Glomerular endothelial cell (primary cell): ENCODE measurements around the gene COQ2. TPM values are rescaled to one million over a fixed set of nuclear protein-coding genes. Genes with fewer than 3 reads are reported as not detected.

Experiments
- DNase-seq: peaks from one replicate; pipeline ENCODE4 v3.0.0-alpha.2; 2011; ENCODE audit warnings: low read depth, low spot score; ENCODE audit errors: extremely low read depth
- total RNA-seq: library from RNA; depleted of rRNA; stranded (reverse); fragments of >200 nt; gene quantifications from 2 replicates; pipeline ENCODE4 v1.2.3, GENCODE V29; 2015

Gene COQ2
- total RNA-seq, 1 donor from 2014 or later = 14.1 TPM

- DNase-seq = no peak
Measured at GRCh38 chr4:83219344-83220331, 65.0 kb downstream of the COQ2 start.

DNA sequence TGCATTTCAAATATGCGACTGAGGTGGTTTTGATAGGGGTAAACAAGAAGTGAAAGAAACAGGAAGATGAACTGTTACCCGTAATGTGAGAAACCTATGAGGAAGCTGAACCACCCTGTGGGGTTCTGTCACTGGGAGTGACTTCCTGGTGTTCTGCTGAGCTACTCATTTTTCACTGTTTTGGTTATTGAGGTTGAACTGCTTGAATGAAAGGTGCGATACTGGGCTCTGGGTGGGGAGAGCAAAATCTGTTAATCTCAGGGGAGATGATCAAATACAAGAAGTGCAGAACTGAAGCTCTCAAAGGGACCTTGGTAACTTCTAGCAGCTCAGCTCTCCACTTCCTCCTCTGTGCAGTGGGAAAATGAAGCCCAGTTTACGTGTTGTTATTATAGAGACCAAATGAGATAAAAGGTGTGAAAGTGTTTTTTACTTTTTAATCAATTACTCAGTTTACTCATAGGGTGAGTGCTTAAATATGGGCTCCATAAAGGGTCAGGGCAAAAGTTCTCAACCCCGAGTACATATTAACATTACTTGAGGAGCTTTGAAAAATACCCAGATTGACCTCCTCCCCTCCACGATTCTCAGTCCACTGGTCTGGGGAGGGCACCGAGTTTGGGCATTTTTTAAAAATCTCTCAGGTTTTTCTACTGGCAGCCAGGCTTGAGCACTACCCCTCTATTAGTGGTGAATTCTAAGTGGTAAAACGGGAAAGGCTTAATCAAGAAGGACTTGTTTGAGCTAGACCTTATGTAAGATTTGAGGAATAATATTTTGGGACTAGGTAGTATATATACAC, 66.7 kb downstream of the COQ2 start:
- no peak for DNase-seq

DNA sequence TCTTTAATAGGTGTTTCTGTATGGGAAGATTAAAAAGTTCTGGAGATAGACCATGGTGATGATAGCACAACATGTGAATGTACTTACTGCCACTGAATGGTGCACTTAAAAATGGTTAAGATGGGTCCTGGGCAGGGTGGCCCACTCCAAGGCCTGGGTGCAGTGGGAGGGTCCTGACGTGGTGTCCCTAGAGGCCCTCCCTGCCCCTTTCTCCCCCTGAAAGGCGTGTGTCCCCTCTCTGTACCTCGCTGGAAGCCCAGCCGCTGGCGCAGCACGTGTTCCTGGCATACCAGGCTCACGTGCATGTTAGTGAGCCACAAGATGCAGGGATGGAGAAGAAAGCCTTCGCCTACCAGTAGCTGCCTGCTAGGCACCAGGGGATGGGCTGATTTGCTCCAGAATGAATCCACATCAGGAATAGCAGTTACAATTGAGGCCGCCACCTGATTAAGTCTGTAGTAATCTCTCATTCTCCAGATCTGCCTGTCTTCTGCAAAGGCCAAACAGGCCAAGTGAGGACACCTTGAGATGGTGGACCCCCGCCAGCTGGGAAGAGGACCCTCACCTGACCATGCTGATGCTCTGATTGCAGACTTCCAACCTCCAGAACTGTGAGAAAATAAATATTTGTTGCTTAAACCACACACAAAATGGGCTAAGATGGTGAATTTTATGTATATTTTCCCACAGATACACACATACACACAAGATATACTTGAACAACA, 67.5 kb downstream of the COQ2 start:
- DNase-seq = no peak

DNA sequence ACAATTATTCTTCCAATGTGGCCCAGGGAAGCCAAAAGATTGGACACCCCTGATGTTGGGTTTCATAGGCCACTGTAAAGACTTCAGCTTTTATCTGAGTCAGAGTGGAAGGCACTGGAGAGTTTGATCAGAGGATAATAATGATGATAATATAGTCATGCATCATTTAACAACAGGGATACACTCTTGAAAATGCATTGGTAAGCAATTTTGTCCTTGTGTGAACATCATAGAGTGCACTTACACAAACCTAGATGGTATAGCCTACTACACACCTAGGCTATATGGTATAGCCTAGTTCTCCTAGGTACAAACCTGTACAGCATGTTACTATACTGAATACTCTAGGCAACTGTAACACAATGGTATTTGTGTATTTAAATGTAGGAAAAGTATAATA, 70.5 kb downstream of the COQ2 start:
- no peak for DNase-seq

Other genes starting within 250 kb of the COQ2 start
- 43.5 and 65.9 TPM in 2 replicates for gene COPS4, start 249.6 kb downstream of the COQ2 start, total RNA-seq
- gene PLAC8, start 170.1 kb downstream of the COQ2 start, total RNA-seq = 0.10 and 0.18 TPM in 2 replicates
- gene HPSE, start 50.0 kb upstream of the COQ2 start, total RNA-seq = 3.5 and 6.0 TPM in 2 replicates
- gene HELQ, start 171.0 kb upstream of the COQ2 start, total RNA-seq = 7.0 and 7.4 TPM in 2 replicates
- 14.5 and 18.6 TPM in 2 replicates for gene MRPS18C, start 171.3 kb upstream of the COQ2 start, total RNA-seq
- 10.4 and 19.7 TPM in 2 replicates for gene ABRAXAS1, start 200.3 kb upstream of the COQ2 start, total RNA-seq